SK-N-SH treated with all-trans-retinoic acid at 6 μM for 48 hours (cell line): ENCODE data around the gene HPCAL1.
"Not testable (repeated sequence)": the region's sequence is repeated elsewhere in the genome, so short reads cannot be mapped to it uniquely, and the experiment has no call there.

Source experiments
- ATAC-seq: fragments of 200-7000 bp; cut with Tn5 transposase; 3 replicates; pipeline ENCODE4 v1.9.1; 2020; ENCODE audit warnings: mild to moderate bottlenecking, moderate library complexity
- ARNTL ChIP-seq: fragments of 450-650 bp; formaldehyde crosslinking; IDR thresholded peaks from 2 replicates; pipeline ENCODE4 v1.5.0; 2020; ENCODE audit warnings: low read depth, mild to moderate bottlenecking, moderate library complexity, borderline replicate concordance
- CSDC2 ChIP-seq: fragments of 250-450 bp; sonication (Bioruptor Pico); IDR thresholded peaks from 2 replicates; pipeline ENCODE4 v1.5.0; 2020; ENCODE audit warnings: mild to moderate bottlenecking, moderate library complexity
- ESRRG ChIP-seq: fragments of 250-450 bp; sonication (Bioruptor Pico); IDR thresholded peaks from 2 replicates; pipeline ENCODE4 v1.6.1; 2021; ENCODE audit warnings: mild to moderate bottlenecking
- PPARA ChIP-seq: fragments of 250-450 bp; sonication (Bioruptor Pico); IDR thresholded peaks from 2 replicates; pipeline ENCODE4 v1.5.0; 2020; ENCODE audit warnings: mild to moderate bottlenecking, borderline replicate concordance
- TCF4 ChIP-seq: fragments of 250-450 bp; sonication (Bioruptor Pico); IDR thresholded peaks from 2 replicates; pipeline ENCODE4 v1.8.0; 2021; ENCODE audit warnings: mild to moderate bottlenecking, moderate library complexity, borderline replicate concordance
- ZC3H10 ChIP-seq: fragments of 250-450 bp; sonication (Bioruptor Pico); IDR thresholded peaks from 2 replicates; pipeline ENCODE4 v1.5.1; 2021; ENCODE audit warnings: mild to moderate bottlenecking, moderate library complexity
- ZFP3 ChIP-seq: fragments of 250-450 bp; sonication (Bioruptor Pico); IDR thresholded peaks from 2 replicates; pipeline ENCODE4 v1.5.0; 2020; ENCODE audit warnings: mild to moderate bottlenecking, moderate library complexity
- ZFP30 ChIP-seq: fragments of 450-650 bp; formaldehyde crosslinking; IDR thresholded peaks from 2 replicates; pipeline ENCODE4 v1.5.0; 2022; ENCODE audit warnings: mild to moderate bottlenecking, moderate library complexity
- ZNF565 ChIP-seq: fragments of 450-650 bp; formaldehyde crosslinking; conservative IDR thresholded peaks from 2 replicates; pipeline ENCODE4 v1.5.0; 2020; ENCODE audit warnings: low read depth, mild to moderate bottlenecking, moderate library complexity
- ZNF70 ChIP-seq: fragments of 450-650 bp; formaldehyde crosslinking; IDR thresholded peaks from 2 replicates; pipeline ENCODE4 v1.5.0; 2020; ENCODE audit warnings: mild to moderate bottlenecking, moderate library complexity
- ZNF8 ChIP-seq: fragments of 450-650 bp; formaldehyde crosslinking; IDR thresholded peaks from 2 replicates; pipeline ENCODE4 v1.5.0; 2020; ENCODE audit warnings: mild to moderate bottlenecking, moderate library complexity
- TF ChIP-seq, protein P1 (sequence below): fragments of 250-450 bp; sonication (Bioruptor Pico); IDR thresholded peaks from 2 replicates; pipeline ENCODE4 v1.5.1; 2020; ENCODE audit warnings: low read depth, mild to moderate bottlenecking, moderate library complexity
- TF ChIP-seq, protein P2 (sequence below): fragments of 250-450 bp; sonication (Bioruptor Pico); IDR thresholded peaks from 2 replicates; pipeline ENCODE4 v1.8.0; 2020; ENCODE audit warnings: mild to moderate bottlenecking, moderate library complexity, borderline replicate concordance
- TF ChIP-seq, protein P3 (sequence below): fragments of 250-450 bp; sonication (Bioruptor Pico); IDR thresholded peaks from 2 replicates; pipeline ENCODE4 v1.5.0; 2020; ENCODE audit warnings: mild to moderate bottlenecking, moderate library complexity
- TF ChIP-seq, protein P4 (sequence below): fragments of 250-450 bp; sonication (Bioruptor Pico); IDR thresholded peaks from 2 replicates; pipeline ENCODE4 v1.8.0; 2021; ENCODE audit warnings: low read depth, mild to moderate bottlenecking, moderate library complexity, borderline replicate concordance

The HPCAL1 gene

DNA sequence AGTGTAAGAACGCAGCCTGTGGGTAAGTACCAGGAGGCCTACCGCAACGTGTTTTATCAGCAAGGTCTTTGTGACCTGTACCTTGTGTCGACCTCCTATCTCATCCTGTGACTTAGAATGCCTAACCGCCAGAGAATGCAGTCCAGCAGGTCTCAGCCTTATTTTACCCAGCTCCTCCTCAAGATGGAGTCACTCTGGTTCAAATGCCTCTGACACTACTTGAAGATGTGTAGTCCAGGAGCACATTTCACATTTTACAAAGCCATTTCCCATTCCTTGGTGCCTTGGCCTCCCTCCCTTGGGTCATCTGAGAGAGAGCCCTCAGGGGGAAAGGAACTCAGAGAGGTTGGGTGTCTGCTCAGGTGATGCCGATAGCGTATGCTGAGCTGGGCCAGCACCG, 6.6 kb upstream of the HPCAL1 start:
- no peak for ATAC-seq
- TF ChIP-seq ARNTL (CRISPR knock-in tag), result no peak
- TF ChIP-seq, protein P1, sequence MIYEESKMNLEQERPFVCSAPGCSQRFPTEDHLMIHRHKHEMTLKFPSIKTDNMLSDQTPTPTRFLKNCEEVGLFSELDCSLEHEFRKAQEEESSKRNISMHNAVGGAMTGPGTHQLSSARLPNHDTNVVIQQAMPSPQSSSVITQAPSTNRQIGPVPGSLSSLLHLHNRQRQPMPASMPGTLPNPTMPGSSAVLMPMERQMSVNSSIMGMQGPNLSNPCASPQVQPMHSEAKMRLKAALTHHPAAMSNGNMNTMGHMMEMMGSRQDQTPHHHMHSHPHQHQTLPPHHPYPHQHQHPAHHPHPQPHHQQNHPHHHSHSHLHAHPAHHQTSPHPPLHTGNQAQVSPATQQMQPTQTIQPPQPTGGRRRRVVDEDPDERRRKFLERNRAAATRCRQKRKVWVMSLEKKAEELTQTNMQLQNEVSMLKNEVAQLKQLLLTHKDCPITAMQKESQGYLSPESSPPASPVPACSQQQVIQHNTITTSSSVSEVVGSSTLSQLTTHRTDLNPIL, result no peak

DNA sequence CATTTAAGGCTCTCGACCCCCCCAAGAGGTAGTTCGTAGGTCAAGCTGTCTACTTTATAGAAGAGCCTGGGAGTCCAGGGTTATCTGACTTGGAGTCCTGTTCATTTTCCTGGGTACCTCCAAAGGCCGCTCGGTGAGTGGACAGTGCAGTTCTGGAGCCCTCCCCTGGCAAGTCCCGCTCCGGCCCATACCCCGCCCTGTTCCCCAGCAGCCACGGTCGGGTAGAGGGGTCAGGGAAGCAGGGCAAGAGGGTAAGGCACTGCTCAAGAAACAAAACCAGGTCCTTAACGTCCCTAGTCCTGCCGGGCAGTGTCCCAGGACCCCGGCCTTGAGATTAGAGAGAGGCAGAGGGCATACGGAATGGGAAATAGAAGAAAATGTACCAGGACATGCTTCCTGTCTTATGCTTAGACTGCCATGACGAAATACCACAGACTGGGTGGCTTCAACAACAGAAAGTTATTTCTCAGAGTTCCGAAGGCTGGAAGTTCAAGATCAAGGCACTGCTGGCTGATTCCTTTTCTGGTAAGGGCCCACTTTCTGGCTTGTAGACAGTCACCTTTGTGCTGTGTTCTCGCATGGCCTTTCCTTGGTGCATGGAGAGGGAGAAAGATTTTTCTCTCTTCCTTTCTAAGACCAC, 5.4 kb upstream of the HPCAL1 start:
- TF ChIP-seq, protein P2, sequence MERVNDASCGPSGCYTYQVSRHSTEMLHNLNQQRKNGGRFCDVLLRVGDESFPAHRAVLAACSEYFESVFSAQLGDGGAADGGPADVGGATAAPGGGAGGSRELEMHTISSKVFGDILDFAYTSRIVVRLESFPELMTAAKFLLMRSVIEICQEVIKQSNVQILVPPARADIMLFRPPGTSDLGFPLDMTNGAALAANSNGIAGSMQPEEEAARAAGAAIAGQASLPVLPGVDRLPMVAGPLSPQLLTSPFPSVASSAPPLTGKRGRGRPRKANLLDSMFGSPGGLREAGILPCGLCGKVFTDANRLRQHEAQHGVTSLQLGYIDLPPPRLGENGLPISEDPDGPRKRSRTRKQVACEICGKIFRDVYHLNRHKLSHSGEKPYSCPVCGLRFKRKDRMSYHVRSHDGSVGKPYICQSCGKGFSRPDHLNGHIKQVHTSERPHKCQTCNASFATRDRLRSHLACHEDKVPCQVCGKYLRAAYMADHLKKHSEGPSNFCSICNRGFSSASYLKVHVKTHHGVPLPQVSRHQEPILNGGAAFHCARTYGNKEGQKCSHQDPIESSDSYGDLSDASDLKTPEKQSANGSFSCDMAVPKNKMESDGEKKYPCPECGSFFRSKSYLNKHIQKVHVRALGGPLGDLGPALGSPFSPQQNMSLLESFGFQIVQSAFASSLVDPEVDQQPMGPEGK (CRISPR knock-in tag), result no peak
- TF ChIP-seq, protein P3, sequence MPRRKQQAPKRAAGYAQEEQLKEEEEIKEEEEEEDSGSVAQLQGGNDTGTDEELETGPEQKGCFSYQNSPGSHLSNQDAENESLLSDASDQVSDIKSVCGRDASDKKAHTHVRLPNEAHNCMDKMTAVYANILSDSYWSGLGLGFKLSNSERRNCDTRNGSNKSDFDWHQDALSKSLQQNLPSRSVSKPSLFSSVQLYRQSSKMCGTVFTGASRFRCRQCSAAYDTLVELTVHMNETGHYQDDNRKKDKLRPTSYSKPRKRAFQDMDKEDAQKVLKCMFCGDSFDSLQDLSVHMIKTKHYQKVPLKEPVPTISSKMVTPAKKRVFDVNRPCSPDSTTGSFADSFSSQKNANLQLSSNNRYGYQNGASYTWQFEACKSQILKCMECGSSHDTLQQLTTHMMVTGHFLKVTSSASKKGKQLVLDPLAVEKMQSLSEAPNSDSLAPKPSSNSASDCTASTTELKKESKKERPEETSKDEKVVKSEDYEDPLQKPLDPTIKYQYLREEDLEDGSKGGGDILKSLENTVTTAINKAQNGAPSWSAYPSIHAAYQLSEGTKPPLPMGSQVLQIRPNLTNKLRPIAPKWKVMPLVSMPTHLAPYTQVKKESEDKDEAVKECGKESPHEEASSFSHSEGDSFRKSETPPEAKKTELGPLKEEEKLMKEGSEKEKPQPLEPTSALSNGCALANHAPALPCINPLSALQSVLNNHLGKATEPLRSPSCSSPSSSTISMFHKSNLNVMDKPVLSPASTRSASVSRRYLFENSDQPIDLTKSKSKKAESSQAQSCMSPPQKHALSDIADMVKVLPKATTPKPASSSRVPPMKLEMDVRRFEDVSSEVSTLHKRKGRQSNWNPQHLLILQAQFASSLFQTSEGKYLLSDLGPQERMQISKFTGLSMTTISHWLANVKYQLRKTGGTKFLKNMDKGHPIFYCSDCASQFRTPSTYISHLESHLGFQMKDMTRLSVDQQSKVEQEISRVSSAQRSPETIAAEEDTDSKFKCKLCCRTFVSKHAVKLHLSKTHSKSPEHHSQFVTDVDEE (CRISPR knock-in tag), result no peak
- ATAC-seq, result no peak

DNA sequence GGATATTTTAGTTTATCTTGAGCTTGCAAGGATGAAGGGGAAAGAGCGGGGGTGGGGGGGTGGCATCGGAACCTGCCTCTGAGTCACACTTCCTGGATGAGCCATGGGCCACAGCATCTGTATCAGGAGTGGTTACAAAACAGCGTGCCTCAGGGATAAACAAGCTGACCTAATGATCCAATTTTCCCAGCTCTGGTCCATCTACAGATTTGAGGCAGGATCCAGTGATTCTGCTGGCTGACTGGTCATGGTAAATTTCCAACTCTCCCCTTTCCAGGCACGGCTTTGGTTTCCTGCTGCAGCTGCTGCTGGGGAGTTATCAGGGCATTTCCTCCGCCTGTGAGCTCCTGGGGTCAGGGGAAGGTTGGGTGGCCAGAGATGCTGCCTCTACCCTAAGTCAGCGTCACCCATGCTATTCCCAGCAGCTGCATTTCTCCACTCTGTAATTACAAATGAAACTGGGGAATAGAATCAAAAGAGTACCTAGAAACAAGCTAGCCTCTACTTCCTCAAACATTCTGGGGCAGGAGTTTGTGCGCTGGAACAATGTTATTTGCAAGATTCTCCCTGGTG, 4.7 kb upstream of the HPCAL1 start:
- TF ChIP-seq ZC3H10 (CRISPR knock-in tag), result no peak
- TF ChIP-seq CSDC2 (CRISPR knock-in tag), result no peak
- TF ChIP-seq, protein P4, sequence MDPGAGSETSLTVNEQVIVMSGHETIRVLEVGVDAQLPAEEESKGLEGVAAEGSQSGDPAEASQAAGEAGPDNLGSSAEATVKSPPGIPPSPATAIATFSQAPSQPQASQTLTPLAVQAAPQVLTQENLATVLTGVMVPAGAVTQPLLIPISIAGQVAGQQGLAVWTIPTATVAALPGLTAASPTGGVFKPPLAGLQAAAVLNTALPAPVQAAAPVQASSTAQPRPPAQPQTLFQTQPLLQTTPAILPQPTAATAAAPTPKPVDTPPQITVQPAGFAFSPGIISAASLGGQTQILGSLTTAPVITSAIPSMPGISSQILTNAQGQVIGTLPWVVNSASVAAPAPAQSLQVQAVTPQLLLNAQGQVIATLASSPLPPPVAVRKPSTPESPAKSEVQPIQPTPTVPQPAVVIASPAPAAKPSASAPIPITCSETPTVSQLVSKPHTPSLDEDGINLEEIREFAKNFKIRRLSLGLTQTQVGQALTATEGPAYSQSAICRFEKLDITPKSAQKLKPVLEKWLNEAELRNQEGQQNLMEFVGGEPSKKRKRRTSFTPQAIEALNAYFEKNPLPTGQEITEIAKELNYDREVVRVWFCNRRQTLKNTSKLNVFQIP (CRISPR knock-in tag), result no peak
- TF ChIP-seq ZFP3 (CRISPR knock-in tag), result peak; percentile 34; the same call in 1 of the 2 replicates
- TF ChIP-seq ZNF70 (CRISPR knock-in tag), result 0 out of 2 replicates have a peak, but pooled peaks have one; percentile 16
- TF ChIP-seq TCF4 (CRISPR knock-in tag), result peak; percentile 65; the same call in 1 of the 2 replicates
- no peak for TF ChIP-seq PPARA (CRISPR knock-in tag)
- TF ChIP-seq ZFP30, result no peak
- no peak; the same call in 1 of the 2 replicates for TF ChIP-seq ARNTL (CRISPR knock-in tag)
- TF ChIP-seq ZNF8 (CRISPR knock-in tag), result peak; percentile 64
- 0 out of 2 replicates have a peak, but pooled peaks have one; percentile 24 for TF ChIP-seq ZNF565 (CRISPR knock-in tag)
- peak; percentile 34 for ATAC-seq

DNA sequence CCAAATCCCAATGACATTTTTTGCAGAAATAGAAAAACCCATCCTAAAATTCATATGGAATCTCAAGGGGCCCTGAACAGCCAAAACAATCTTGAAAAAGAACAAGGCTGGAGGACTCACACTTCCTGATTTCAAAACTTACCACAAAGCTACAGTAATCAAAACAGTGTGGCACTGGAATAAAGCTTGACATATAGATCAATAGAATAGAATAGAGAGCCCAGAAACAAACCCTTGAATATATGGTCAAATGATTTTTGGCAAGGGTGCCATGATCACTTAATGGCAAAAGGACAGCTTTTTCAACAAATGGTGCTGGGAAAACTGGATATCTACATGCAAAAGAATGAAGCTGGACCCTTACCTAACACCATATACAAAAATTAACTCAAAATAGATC, 3.9 kb upstream of the HPCAL1 start:
- 0 out of 2 replicates have a peak, but pooled peaks have one; percentile 14 for TF ChIP-seq ZNF8 (CRISPR knock-in tag)
- TF ChIP-seq, all 23 proteins: peak for 1; not testable (repeated sequence) for 22
- not testable (repeated sequence) for ATAC-seq

DNA sequence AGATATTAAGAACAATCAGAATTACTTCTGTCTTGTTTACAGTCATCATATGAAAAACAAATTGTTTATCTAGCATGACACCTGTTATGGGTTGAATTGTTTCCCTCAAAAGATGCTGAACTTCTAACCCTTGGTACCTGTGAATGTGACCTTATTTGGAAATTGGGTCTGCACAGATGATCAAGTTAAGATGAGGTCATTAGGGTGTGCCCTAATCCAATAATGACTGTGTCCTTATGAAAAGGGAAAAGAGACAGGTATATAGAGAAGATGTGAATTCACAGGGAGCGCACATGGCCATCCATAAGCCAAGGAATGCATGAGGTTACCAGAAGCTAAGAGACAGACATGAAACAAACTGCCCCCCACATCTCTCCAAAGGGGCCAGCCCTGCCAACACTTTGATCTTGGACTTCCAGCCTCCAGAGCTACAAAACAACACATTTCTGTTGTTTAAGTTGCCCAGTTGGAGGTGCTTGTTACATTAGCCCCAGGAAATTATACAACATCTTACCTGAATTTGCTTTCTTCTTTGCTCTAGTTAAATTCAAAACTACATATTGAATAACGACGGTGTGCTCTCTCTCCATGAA, 2.3 kb upstream of the HPCAL1 start:
- TF ChIP-seq, protein P3 (CRISPR knock-in tag), result no peak
- TF ChIP-seq ZNF8 (CRISPR knock-in tag), result no peak
- TF ChIP-seq ESRRG (CRISPR knock-in tag), result no peak
- TF ChIP-seq, protein P2 (CRISPR knock-in tag), result no peak

More for the DNA sequence above, 2.3 kb upstream of the HPCAL1 start:
- ATAC-seq, result no peak
